HPDE6-E6E7 (cell line): ENCODE results near the gene ADAM12.

Source experiments
- DNase-seq: peaks from one replicate; pipeline ENCODE4 v3.0.0; 2011; ENCODE audit warnings: missing footprints; ENCODE audit errors: extremely low spot score

Gene ADAM12

DNA sequence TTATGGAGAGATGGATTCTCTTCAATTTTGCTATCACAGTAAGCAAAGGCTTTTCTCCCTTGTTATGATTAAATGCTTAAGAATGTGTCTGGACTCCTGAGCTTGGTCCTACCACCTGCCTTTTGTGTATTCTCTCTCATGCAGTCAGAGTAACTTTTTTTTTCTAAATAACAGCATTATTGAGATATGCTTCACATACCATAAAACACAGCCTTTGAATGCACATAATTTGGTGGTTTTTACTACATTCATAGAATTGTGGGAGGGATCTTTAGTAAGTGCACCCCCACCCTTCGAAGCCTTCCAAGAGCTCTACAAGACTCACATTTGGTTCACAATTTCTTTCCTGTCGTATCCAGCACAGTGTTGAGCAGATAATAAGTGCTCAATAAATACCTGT is 175.5 kb downstream of the ADAM12 start:
- no peak for DNase-seq

DNA sequence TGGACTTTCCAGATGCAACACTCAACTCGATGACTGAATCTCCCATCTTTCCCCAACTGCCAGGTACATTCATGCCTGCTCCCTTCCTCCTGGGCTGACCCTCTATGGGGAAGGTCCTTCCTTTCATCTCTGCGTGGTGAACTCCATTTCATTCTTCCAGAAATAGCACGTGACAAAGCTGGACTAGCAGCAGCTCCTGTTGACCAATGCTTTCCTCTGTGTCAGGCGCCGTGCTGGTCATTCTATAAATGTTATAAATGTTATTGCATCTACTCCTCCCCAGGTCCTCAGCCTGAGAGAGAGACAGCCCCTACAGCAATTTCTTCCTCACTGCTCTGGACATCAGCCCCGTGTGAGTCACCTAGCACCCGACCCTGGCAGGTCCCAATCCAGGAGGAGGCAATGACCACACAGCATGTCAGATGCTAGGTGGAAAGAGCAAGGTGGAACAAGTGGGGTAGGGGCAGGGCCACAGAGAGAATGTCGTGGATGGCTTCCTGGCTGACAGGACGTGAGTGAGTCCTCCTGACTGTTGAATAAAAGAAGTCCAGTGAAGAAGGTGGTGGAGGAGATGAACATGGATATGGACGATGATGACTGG is 178.1 kb downstream of the ADAM12 start:
- no peak for DNase-seq

DNA sequence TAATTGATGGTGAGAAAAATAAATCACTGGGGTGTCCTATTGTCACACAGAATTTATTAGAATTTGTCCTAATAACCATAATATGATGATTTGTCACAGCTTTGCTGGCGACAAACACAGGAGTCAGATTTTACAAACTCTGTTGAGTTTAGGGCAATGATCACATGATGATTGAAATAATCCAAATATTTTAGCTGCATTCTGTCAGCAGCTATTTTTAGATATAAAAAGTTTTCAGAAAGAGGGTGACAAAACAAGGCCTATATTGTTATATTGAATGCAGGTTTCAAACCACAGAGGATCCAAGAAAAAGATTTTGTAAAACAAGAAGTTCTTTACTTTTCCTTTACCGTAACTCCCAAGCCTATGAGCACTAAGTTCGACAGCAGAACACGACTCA is 178.8 kb downstream of the ADAM12 start:
- DNase-seq, result no peak

DNA sequence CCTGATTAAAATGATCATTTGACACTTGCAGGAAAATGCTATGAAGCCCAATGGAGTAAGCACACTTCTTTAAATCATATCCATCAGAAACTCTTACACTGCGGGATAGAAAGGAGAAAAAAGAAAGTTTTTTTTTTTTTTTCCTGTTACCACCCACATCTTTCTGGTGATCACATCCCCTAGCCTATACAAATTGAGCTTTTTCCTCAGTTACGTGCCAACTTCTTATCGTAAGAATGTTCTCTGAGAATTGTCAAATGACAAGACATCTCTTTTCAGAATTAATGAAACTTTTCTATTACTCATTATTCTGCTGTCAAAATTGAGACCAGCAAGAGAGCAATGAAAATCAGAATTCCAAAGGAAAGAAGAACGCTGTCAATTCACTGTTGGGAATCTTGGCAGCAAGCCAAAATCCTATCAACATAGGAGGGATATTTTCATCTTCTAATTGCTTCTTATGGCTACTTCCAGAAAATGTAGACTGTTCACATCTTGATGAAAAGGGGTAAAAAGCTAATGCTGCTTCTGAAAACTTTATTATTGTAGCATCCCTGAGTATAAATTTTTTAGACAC is 179.5 kb downstream of the ADAM12 start:
- no peak for DNase-seq

DNA sequence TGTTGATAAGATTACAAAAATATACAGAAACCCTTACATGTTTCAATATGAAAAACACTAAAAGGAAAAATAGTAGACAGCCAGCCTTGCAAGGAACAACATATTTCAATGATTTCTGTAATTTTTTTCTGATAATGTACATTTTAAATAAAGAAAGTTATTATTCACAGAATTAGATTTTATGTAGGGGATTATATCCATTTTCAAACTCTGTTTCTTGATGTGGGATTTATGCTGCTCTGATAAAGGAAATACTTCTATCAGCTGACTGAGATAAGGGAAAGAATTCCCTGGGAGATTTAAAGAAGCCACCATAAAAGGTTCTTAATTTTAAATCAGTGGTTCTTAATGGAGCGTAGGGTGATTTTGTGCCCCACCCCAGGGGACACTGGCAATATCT is 180.4 kb downstream of the ADAM12 start:
- DNase-seq, result no peak

DNA sequence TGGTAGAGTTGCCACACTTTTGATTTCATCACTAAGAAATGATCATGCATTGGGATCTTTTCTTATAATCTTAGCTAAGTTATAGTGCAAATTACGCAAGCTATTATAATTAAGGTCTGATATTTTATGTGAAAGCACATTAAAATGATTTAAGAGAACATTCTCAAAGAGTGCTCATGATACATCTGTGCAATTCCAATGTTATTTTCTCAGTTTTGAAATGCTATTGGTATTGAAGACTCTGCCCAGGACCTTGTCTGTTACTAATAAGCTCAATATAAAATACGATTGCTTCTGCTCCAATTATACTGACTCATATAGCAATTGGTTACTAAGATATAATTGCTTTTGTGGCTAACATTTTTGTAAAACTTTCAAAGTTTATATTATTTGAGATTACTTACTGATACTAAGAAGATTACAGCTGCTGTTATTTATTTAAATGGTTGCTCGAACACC is 180.9 kb downstream of the ADAM12 start:
- no peak for DNase-seq

DNA sequence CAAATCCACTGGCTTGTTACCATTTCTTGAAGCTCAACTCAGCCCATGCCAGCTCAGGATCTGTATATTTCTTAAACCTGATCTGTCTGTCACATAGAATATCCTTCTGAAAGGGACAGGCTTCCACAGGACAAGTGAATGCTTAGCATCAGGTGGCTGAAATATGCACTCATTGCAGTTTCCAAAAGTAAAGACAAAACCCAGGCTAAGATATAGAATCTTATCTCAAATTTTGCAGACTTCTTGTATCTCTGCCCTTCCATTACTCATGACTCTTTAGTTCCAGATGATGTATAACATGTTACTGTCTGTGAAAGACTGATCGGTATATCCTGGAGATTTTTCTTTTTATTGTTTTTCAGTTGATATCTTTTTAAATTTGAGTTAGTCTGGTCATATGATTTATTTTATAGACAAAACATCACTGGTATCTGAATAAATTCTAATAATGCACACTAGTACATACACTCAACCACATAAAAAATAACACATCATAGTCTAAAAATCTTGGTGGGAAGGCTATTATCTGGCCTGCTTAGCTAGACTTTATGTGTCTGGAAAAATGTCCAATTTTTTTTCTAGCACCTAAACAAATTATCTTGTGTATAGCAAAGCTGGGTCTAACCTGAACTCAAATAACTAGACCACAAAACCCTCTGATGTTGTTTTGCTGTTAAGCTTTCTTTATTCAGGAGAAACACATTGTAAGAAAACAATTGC is 182.6 kb downstream of the ADAM12 start:
- DNase-seq, result no peak

DNA sequence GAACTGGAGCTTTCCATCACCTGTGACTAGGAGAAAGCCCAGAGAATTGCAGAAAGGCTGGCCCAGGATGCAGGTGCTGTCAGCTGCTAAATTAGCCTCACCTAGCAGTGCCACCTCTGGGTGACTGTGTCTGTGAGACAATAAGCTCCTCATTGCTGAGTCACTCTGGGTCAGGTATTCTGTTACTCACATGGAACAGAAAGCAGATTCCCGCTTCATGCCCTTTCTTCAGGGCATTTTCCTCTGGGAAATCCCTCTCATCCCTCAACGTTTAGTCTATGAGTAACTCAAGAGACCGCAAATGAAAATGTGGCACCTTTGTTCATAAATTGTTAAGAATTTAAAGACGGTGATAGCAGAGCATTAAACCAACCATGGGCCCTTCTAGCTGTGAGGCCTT is 184.0 kb downstream of the ADAM12 start:
- peak; percentile 5 for DNase-seq

DNA sequence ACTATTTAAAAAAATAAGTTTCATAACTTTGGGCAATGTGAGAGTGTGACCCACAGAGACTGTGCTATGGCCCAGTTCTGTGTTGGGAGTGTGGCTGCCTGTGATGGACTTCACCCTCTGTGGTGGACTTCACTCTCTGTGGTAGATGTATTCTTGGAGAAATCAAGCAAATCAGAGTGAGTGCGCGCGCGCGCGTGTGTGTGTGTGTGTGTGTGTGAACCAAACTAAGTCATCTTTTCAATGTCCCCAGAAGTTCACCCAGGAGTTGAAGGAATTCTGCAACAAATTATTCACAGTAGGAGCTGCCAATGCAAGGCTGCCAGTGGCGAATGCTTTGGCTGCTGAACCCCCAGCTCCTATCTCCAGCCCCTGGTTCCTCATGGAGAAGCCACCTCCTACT is 184.5 kb downstream of the ADAM12 start:
- no peak for DNase-seq

DNA sequence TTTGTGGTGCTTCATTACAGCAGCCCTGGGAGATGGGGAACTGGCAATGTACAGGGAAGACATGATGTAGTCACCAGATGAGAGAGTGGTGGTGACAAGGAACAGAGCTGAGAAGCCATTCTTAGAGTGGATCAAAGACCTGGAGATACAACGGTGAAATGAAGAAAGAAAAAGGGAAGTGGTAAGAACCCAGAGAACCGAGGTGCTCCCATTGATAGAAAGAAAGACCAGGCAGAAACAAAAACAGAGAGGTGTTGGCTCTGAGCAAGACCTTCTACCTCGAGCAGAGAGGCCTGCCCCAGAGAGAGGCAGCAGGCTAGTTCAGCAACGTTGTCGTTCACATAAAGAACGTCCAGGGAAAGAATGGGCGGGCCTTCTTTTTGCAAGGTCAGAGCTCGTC is 186.7 kb downstream of the ADAM12 start:
- DNase-seq, result no peak

DNA sequence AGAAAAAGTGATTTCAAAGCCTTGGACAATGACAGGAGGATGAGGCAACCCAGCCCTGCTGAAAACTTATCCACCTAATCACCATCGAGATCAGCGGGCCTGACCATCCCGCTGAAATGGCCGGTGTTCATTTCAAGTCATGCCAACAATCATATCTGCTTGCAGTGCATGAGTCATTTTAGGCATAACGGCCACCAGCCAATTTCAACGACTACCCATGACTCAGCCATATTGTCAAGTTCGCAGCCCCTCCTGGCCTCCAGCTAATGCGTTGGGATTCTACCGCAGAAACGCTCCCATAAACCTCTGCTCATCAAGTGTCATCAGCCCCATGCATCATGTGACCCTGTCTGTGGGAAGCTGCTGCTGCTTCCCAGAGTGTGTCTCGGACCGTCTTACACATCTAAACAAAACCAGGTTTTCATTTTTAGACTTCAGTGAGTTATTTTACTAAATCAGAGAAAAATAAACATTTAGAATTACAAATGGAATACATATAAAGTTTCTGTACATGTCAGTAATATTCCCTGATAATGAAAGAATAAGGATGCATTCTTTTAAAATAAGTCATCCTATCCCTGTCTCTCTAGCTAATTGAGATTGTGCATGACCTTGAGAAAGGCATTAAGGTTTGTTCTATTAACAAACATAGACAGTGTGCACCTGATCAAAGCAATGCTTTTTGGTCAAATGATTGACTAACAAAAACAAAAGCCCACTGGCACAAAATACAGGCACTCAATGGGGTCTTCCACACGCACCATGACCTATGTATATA is 188.9 kb downstream of the ADAM12 start:
- peak; percentile 12 for DNase-seq

DNA sequence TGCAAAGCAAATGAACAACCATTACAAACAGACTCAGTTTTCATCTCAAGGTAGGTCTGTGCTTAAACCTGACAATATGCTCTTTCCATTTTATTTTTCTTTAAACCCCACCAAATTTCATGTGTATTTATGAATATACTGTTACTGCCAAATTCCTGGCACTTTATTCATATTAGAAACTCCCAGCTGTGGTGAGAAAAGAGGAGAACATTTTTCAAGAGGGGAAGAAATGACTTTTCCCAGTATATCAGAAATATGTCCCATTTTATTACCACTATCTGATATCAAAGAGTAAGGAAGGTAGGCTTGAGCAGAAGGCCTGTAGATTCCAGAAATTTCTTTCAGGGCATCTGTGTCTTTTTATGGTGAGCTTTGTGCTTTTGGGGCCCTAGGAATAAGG is 189.6 kb downstream of the ADAM12 start:
- DNase-seq, result no peak

DNA sequence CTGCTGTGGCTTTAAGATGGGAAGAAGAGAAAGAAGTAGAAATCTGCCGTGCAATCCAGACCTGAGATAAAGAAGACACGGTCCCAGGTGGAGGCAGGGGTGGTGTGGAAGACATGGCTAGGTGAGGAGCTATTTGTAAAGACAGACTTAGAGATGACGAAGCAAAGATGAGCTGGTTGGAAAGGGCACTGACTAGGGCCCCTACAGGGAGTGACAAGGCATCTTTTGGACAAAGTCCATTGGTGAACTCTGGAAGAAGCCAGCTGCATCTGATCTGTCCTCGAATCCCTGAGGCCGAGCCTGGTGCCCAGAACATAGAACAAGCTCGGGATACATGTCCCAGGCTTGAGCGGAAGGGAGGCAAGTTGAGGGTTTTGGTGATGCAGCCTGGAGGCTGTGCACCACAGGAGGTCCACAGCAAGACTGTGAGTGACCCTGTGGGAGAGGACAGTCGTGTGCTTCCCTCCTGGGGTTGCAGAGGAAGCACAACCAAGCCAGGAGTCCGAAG is 191.2 kb downstream of the ADAM12 start:
- DNase-seq, result no peak

DNA sequence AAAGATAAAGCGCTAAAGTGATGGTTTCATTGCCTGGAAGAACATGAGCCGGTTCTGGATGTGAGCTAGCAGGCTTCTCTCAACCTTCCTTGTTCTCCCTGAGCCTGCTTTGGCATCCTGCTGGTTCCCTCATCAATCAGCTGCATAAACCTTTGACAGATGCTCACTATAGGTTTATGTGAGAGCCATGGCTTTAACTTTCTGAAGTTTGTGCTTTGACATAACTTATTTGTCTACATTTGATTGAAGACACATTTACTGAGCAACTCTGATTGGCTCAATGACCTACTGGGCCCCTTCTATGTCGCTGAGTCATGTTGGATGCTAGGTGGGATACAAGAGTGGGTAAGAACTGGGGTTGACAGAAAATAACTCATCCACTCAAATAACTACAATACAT is 192.0 kb downstream of the ADAM12 start:
- DNase-seq, result no peak

DNA sequence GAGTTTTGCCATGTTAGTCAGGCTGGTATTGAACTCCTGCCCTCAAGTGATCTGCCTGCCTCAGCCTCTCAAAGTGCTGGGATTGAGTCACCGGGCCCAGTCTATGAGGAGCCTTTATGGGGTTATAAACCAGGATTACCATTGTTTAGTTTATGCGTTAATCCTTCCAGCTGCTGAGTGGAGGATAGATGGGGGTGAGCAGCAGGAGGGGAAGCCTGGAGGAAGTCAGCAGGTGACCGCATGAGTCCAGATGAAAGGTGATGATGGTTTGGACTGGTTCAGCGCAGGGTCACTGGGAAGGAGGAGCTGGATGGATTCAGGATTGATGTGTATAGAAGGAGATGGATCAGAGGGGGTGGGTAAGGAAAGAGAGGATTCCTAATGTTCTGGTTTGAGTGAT is 197.1 kb downstream of the ADAM12 start:
- no peak for DNase-seq

DNA sequence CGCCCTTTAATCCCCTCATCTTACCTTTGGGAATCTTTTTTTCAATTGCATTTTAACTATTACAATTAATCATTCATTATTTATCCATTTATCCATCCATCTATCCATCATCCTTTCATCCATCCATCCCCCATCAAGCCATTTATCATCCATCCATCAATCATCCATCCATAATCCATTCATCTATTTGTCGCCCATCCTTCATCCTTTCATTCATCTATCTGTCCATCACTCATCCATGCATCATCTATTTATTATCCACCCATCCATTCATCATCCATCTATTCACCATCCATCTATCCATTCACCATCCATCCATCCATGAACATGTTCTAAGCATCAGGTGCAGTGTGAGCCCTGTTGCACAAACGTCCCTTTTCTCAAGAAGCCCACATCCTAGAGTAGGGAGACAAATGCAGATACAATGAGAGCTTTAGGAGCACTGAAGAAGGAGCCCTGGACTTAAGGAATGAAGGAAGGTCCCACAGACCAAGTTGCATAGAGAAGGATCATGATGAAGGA is 199.5 kb downstream of the ADAM12 start:
- no peak for DNase-seq

DNA sequence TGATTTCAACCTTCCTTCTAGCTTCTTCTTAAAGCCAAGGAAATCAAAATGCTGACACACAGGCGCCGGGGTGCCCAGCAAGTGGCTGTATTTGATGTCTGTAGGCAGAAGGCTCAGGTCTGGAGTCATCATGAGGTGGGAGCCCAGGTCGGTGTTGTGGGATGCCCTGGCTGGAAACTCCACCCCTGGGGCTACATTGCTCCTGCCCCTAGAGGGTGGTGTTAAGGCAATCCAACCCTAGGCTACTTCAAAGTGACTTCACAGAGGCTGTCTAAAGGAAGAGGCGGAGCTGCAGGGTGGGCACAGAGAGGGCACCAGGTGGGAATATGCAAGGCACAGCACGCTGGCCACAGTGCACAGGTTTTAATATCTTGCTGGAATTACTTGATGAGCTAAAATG is 200.9 kb downstream of the ADAM12 start:
- DNase-seq, result no peak

DNA sequence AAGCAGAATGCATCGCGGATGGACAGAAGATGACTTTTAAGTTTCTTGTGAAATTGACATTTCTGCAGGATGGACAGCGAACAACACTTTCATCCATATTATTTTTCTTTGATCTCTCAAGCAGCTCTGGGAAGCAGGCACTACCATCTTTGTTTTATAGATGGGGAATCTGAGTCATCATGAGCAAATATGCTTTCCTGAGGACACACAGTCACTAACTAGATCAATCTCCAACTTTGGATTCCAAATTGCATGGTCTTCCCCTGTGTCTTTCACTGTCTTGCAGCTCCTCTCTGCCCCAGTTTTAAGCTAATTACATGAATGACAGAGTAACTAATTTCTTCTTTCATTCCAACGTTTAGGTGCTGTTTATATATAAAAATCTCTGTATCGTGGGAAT is 201.5 kb downstream of the ADAM12 start:
- DNase-seq, result no peak

DNA sequence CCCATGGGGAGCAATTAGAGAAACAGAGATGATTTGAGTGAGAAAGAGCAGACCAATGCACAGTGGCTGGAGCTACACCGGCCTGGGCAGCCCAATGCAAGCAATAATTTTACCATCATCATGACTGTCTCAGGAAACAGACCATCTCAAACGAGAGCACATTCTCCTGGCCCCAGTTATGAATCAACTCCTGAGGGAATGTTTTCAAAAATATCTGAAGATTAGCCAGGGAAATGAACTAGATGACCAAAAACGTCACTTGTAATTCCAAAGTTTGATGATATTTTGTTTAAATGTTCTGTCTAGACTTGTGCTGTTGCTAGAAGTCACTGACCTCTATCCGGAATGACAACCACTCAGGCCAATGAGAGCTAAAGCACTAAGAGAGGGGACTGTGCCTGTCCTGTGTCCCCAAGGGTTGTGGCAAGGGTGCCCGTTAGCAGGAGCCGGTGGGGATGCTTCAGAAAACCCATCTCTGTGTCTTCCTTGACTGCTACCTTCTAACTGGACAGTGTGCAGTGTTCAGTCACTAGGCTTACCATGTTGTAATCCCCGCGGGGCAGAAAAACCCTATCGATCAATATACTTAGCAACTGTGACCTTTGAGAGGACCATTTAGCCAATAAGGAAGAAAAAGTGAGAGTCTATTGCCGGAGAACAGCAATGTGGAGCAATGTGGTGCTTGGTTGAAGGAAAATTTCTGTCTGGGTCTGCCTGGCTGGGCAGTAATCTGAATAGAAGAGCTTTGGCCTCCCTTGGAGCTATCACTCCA is 202.4 kb downstream of the ADAM12 start:
- DNase-seq, result no peak

DNA sequence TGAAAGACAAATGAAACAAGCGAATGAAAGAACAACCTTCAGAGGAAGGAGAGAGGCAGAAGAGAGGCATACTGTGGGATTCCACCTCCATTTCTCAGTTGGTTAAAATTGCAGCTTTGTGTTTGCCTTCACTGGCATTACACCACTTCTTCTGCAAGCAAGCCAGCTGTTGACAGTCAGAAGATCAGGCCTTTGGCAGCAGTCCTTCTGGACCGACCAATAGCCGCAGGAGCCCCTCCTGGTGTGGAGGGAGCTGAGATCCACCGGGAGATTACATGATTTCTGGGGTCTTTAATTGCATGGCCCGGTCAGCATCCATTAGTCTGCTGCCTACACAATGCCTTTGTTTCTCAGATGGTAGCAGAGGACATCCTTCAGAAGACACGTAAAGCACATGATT is 206.7 kb downstream of the ADAM12 start:
- no peak for DNase-seq

DNA sequence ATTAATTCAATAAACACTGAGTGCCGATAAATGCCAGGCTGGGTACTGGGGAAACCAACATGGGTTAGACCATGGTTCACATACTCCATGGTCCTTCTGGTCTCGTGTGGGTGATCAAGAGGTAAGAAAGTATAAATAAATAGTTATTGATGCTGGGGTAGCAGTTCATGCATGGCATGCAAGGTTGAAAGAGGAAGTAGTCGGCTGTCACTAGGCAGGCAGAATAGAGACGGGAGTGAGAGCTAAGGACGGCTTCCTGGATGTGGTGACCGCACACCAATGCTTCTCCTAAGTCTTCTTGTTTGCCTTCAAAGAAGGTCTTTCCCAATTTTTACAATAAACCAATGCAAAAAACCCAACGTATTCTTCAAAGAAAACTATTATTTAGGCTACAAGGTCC is 208.6 kb downstream of the ADAM12 start:
- no peak for DNase-seq
